BLaER1 treated with 17β-estradiol and CSF1 and Interleukin-3, amounts not matched to agents 10 nM and 100 nM (cell line): ENCODE results near the gene DNAJC16.
"Not testable (repeated sequence)": the region's sequence is repeated elsewhere in the genome, so short reads cannot be mapped to it uniquely, and the experiment has no call there.

Experiments used
- H3K27ac ChIP-seq, 11 experiments: shearing (Covaris generic); formaldehyde crosslinking; 2 replicates each; pipeline ENCODE4 v1.8.1; 2022
- H3K27me3 ChIP-seq, 11 experiments: shearing (Covaris generic); formaldehyde crosslinking; 2 replicates each; pipeline ENCODE4 v1.8.1; 2022
- H3K36me3 ChIP-seq, 11 experiments: shearing (Covaris generic); formaldehyde crosslinking; 2 replicates each; pipeline ENCODE4 v1.8.1; 2022
- H3K4me1 ChIP-seq, 10 experiments: shearing (Covaris generic); formaldehyde crosslinking; 2 replicates each; pipeline ENCODE4 v1.8.1; 2022
- H3K4me2 ChIP-seq, 11 experiments: shearing (Covaris generic); formaldehyde crosslinking; 2 replicates each; pipeline ENCODE4 v1.8.1; 2022
- H3K4me3 ChIP-seq, 10 experiments: shearing (Covaris generic); formaldehyde crosslinking; 2 replicates each; pipeline ENCODE4 v1.8.1; 2022
- H3K9ac ChIP-seq, 11 experiments: shearing (Covaris generic); formaldehyde crosslinking; 2 replicates each; pipeline ENCODE4 v1.8.1; 2022
- H3K9me3 ChIP-seq, 11 experiments: shearing (Covaris generic); formaldehyde crosslinking; replicated peaks in 1 of 11; 2 replicates each; pipeline ENCODE4 v1.8.1; 2022
- H4K20me1 ChIP-seq, 11 experiments: shearing (Covaris generic); formaldehyde crosslinking; 2 replicates each; pipeline ENCODE4 v1.8.1; 2022
- Cebpa-rat ChIP-seq, 11 experiments: shearing (Covaris generic); IDR thresholded peaks; 2 replicates each; pipeline ENCODE4 v1.8.1; 2022

The DNAJC16 gene

GRCh38 chr1:15526490-15527339 is at the start of gene DNAJC16:
Gene DNAJC16 (plus strand): TSS chr1:15526848. CDS start chr1:15529106, 2,258 bp downstream.
- TF ChIP-seq Cebpa-rat (IDR thresholded peaks at IDR 0.05): no peak
- H3K9ac ChIP-seq: peak within 1 kb of the TSS; percentile 82 to 95 (median 91)
- peaks cover 11 to 29% (median 15%) of the 10 kb centered on the region in 11 experiments; a peak in 17 of 22 replicates for H3K36me3 ChIP-seq
- H4K20me1 ChIP-seq: peaks cover 0 to 11% (median 0%) of the 10 kb centered on the region in 11 experiments; a peak in 5 of 22 replicates
- H3K27ac ChIP-seq: peak within 1 kb of the TSS; percentile 80 to 93 (median 88)
- peaks cover 33 to 52% (median 40%) of the 10 kb centered on the region in 10 experiments for H3K4me1 ChIP-seq
- H3K4me2 ChIP-seq: peak within 1 kb of the TSS; percentile 83 to 97 (median 94)
- no peaks in the 10 kb centered on the region for H3K9me3 ChIP-seq
- H3K4me3 ChIP-seq: peak within 1 kb of the TSS; percentile 74 to 91 (median 82)
- H3K27me3 ChIP-seq: no peaks in the 10 kb centered on the region

GRCh38 chr1:15476927-15477326 is 49.7 kb upstream of the DNAJC16 start:
- Histone ChIP-seq H3K27me3 (no peaks in the 10 kb centered on the region), H3K4me1 (peaks cover 0 to 13% (median 0%) of the 10 kb centered on the region in 10 experiments; a peak in 3 of 20 replicates), H3K4me2 (no peak overlapping the region), H3K9ac (no peak overlapping the region), H3K36me3 (no peaks in the 10 kb centered on the region), H3K27ac (no peak overlapping the region), H3K9me3 (no peaks in the 10 kb centered on the region), H3K4me3 (no peak overlapping the region), H4K20me1 (no peaks in the 10 kb centered on the region)
- TF ChIP-seq Cebpa-rat (IDR thresholded peaks at IDR 0.05): no peak

- H3K4me2 ChIP-seq: no peak overlapping the region
- no peaks in the 10 kb centered on the region for H3K27me3 ChIP-seq
- H3K36me3 ChIP-seq: no peaks in the 10 kb centered on the region
- no peak overlapping the region for H3K9ac ChIP-seq
- H3K4me1 ChIP-seq: peaks cover 0 to 13% (median 0%) of the 10 kb centered on the region in 10 experiments; a peak in 3 of 20 replicates
- H4K20me1 ChIP-seq: no peaks in the 10 kb centered on the region
- no peak for TF ChIP-seq Cebpa-rat (IDR thresholded peaks at IDR 0.05)
- no peak overlapping the region for H3K27ac ChIP-seq
- no peak overlapping the region for H3K4me3 ChIP-seq
- no peaks in the 10 kb centered on the region for H3K9me3 ChIP-seq
These were observed 48.9 kb upstream of the DNAJC16 start for GRCh38 chr1:15477646-15478212.

GRCh38 chr1:15479654-15480347 is 46.8 kb upstream of the DNAJC16 start:
- H3K27ac ChIP-seq: no peak overlapping the region
- H3K27me3 ChIP-seq: no peaks in the 10 kb centered on the region
- H3K4me1 ChIP-seq: peaks cover 0 to 13% (median 0%) of the 10 kb centered on the region in 10 experiments; a peak in 3 of 20 replicates
- peak in 7 of 11 experiments; percentile 23 to 82 (median 40); a peak in 6 of 22 replicates for TF ChIP-seq Cebpa-rat (IDR thresholded peaks at IDR 0.05)
- no peak overlapping the region for H3K4me2 ChIP-seq
- H3K36me3 ChIP-seq: no peaks in the 10 kb centered on the region
- H4K20me1 ChIP-seq: no peaks in the 10 kb centered on the region
- no peak overlapping the region for H3K4me3 ChIP-seq
- no peaks in the 10 kb centered on the region for H3K9me3 ChIP-seq
- no peak overlapping the region for H3K9ac ChIP-seq

- H4K20me1 ChIP-seq, H3K9me3 ChIP-seq, H3K4me2 ChIP-seq, H3K9ac ChIP-seq, H3K4me3 ChIP-seq, H3K27me3 ChIP-seq, H3K27ac ChIP-seq: not testable (repeated sequence)
- H3K36me3 ChIP-seq: peaks cover 0 to 14% (median 0%) of the 10 kb centered on the region in 11 experiments; a peak in 4 of 22 replicates
- H3K4me1 ChIP-seq: peaks cover 0 to 13% (median 0%) of the 10 kb centered on the region in 10 experiments; a peak in 3 of 20 replicates
These were observed 44.2 kb upstream of the DNAJC16 start for GRCh38 chr1:15482455-15482854.

GRCh38 chr1:15482983-15483543 is 43.6 kb upstream of the DNAJC16 start:
- Histone ChIP-seq H3K4me1 (peaks cover 0 to 13% (median 0%) of the 10 kb centered on the region in 10 experiments; a peak in 3 of 20 replicates), H3K36me3 (peaks cover 0 to 14% (median 0%) of the 10 kb centered on the region in 11 experiments; a peak in 5 of 22 replicates)
- H3K27me3 ChIP-seq, H3K9me3 ChIP-seq, H3K27ac ChIP-seq, H3K4me3 ChIP-seq, H3K4me2 ChIP-seq, H3K9ac ChIP-seq, H4K20me1 ChIP-seq: not testable (repeated sequence)

GRCh38 chr1:15483971-15484370 is 42.7 kb upstream of the DNAJC16 start:
- H4K20me1 ChIP-seq: no peaks in the 10 kb centered on the region
- H3K27ac ChIP-seq: no peak overlapping the region
- TF ChIP-seq Cebpa-rat (IDR thresholded peaks at IDR 0.05): no peak
- H3K9ac ChIP-seq: no peak overlapping the region
- no peak overlapping the region for H3K4me3 ChIP-seq
- H3K9me3 ChIP-seq: no peaks in the 10 kb centered on the region
- H3K4me2 ChIP-seq: no peak overlapping the region
- no peaks in the 10 kb centered on the region for H3K27me3 ChIP-seq
- peaks cover 0 to 13% (median 0%) of the 10 kb centered on the region in 10 experiments; a peak in 3 of 20 replicates for H3K4me1 ChIP-seq
- peaks cover 0 to 14% (median 0%) of the 10 kb centered on the region in 11 experiments; a peak in 5 of 22 replicates for H3K36me3 ChIP-seq

GRCh38 chr1:15484443-15484842 is 42.2 kb upstream of the DNAJC16 start:
- not testable (repeated sequence) for H3K27ac ChIP-seq, H3K9ac ChIP-seq, H3K9me3 ChIP-seq, H3K4me3 ChIP-seq, H3K27me3 ChIP-seq, H3K4me2 ChIP-seq, H4K20me1 ChIP-seq
- peaks cover 0 to 14% (median 0%) of the 10 kb centered on the region in 11 experiments; a peak in 5 of 22 replicates for H3K36me3 ChIP-seq
- peaks cover 0 to 13% (median 0%) of the 10 kb centered on the region in 10 experiments; a peak in 3 of 20 replicates for H3K4me1 ChIP-seq

- no peak for TF ChIP-seq Cebpa-rat (IDR thresholded peaks at IDR 0.05)
- peaks cover 0 to 4% (median under 1%) of the 10 kb centered on the region in 10 experiments; a peak in 7 of 20 replicates for H3K4me1 ChIP-seq
- H3K36me3 ChIP-seq: peaks cover 0 to 19% (median 0%) of the 10 kb centered on the region in 11 experiments; a peak in 6 of 22 replicates
- no peak overlapping the region for H3K27ac ChIP-seq
- H3K4me3 ChIP-seq: no peak overlapping the region
- H3K4me2 ChIP-seq: no peak overlapping the region
- no peaks in the 10 kb centered on the region for H4K20me1 ChIP-seq
- no peak overlapping the region for H3K9ac ChIP-seq
- H3K27me3 ChIP-seq: no peaks in the 10 kb centered on the region
- no peaks in the 10 kb centered on the region for H3K9me3 ChIP-seq
These were observed 41.0 kb upstream of the DNAJC16 start for GRCh38 chr1:15485636-15486035.

GRCh38 chr1:15486844-15487610 is 39.6 kb upstream of the DNAJC16 start:
- H3K9me3 ChIP-seq, H3K4me3 ChIP-seq, H3K27me3 ChIP-seq, H3K27ac ChIP-seq, H3K9ac ChIP-seq, H3K4me2 ChIP-seq, H4K20me1 ChIP-seq: not testable (repeated sequence)
- H3K4me1 ChIP-seq: peaks cover 0 to 13% (median 10%) of the 10 kb centered on the region in 10 experiments; a peak in 12 of 20 replicates
- H3K36me3 ChIP-seq: peaks cover 0 to 33% (median 4%) of the 10 kb centered on the region in 11 experiments; a peak in 10 of 22 replicates
